Measurements from ENCODE around the gene LILRA6. TPM values are rescaled to one million over a fixed set of nuclear protein-coding genes. Genes with fewer than 3 reads are reported as not detected.
"Not testable (repeated sequence)": the region's sequence is repeated elsewhere in the genome, so short reads cannot be mapped to it uniquely, and the experiment has no call there.

LILRA6 gene
- total RNA-seq, 2 experiments from 2014 or later = 0.60 TPM; not detected in 1

DNA sequence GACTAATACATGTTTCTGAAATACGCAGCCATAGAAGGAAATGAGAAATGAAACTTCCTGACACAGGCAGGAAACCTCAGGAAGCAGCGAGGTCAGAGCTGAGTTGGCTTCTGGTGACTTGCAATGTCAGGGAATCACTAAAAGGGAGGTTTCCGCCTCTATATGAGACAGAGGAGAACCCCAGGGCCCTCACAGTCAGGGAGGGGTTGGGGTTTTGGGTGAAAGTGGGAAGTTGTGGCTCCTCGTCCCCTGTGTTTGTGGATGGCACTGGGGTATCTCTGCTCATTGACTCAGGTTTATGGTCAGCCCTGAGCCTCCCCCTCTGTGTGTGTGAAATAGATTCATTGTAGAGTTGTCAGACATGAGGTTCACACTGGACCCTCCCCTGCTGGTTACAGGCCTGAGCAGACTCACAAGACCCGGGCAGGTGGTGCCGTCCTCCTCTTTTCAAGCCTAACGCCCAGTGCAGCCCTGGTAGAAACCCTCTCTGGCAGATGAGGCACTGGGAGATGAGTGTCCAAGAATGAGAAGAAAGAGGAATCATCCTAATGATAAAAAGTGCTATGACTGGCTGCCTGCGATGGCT, 5.5 kb upstream of the LILRA6 start:
- no peaks in the 10 kb centered on the region for H3K9me3 ChIP-seq (ENCODE audit: control insufficient read depth in 1 of 2, insufficient read depth in 1 of 2, low read length in 2 of 2)
- H3K4me3 ChIP-seq (ENCODE audit: low read length) = no peak overlapping the region
- H3K36me3 ChIP-seq (ENCODE audit: insufficient read depth, low read length) = no peaks in the 10 kb centered on the region
- DNase-seq (peak in 4 of 14 experiments; percentile 29 to 75 (median 60)), ATAC-seq (ENCODE audit: poor library complexity) (peak; percentile 52)
- H3K27ac Mint-ChIP-seq = peak overlapping the region; percentile 1
- intact Hi-C loops (cut with DNase I, micrococcal nuclease) = no loop called here
- peak overlapping the region; percentile 2 for H3K4me3 Mint-ChIP-seq
- H3K4me1 ChIP-seq (ENCODE audit: insufficient read depth, low read length) = peaks cover 16% of the 10 kb centered on the region
- no peaks in the 10 kb centered on the region for H3K27me3 ChIP-seq (ENCODE audit: control insufficient read depth in 1 of 2, insufficient read depth in 2 of 2, low read length in 2 of 2)
- POLR2A ChIA-PET = no interaction called here
- CTCF ChIA-PET = no interaction called here
- no peaks in the 10 kb centered on the region for H3K36me3 Mint-ChIP-seq (ENCODE audit: low read depth)
- no peaks in the 10 kb centered on the region for H3K9me3 Mint-ChIP-seq
- H3K27ac ChIP-seq (ENCODE audit: low read depth in 1 of 2, low read length in 2 of 2) = peak overlapping the region in 1 of 2 donors; percentile 29
- no peaks in the 10 kb centered on the region for H3K27me3 Mint-ChIP-seq
- TF ChIP-seq, protein P1, sequence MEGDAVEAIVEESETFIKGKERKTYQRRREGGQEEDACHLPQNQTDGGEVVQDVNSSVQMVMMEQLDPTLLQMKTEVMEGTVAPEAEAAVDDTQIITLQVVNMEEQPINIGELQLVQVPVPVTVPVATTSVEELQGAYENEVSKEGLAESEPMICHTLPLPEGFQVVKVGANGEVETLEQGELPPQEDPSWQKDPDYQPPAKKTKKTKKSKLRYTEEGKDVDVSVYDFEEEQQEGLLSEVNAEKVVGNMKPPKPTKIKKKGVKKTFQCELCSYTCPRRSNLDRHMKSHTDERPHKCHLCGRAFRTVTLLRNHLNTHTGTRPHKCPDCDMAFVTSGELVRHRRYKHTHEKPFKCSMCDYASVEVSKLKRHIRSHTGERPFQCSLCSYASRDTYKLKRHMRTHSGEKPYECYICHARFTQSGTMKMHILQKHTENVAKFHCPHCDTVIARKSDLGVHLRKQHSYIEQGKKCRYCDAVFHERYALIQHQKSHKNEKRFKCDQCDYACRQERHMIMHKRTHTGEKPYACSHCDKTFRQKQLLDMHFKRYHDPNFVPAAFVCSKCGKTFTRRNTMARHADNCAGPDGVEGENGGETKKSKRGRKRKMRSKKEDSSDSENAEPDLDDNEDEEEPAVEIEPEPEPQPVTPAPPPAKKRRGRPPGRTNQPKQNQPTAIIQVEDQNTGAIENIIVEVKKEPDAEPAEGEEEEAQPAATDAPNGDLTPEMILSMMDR (IDR thresholded peaks at IDR 0.05) = no peak
- peaks cover 15% of the 10 kb centered on the region for H3K4me1 Mint-ChIP-seq (ENCODE audit: low read depth)

GRCh38 chr19:54247106-54247930, 4.7 kb upstream of the LILRA6 start:
- no peaks in the 10 kb centered on the region for H3K9me3 ChIP-seq (ENCODE audit: control insufficient read depth in 1 of 2, insufficient read depth in 1 of 2, low read length in 2 of 2)
- Mint-ChIP-seq H3K4me3 (peak overlapping the region; percentile 2), H3K9me3 (no peaks in the 10 kb centered on the region), H3K27me3 (no peaks in the 10 kb centered on the region), H3K4me1 (ENCODE audit: low read depth) (peaks cover 15% of the 10 kb centered on the region), H3K36me3 (ENCODE audit: low read depth) (no peaks in the 10 kb centered on the region), H3K27ac (peak overlapping the region; percentile 1)
- H3K4me1 ChIP-seq (ENCODE audit: insufficient read depth, low read length) = peaks cover 22% of the 10 kb centered on the region
- ChIA-PET CTCF (no interaction called here), POLR2A (no interaction called here)
- no peaks in the 10 kb centered on the region for H3K36me3 ChIP-seq (ENCODE audit: insufficient read depth, low read length)
- no peak for DNase-seq
- peak overlapping the region in 1 of 2 donors; percentile 29 for H3K27ac ChIP-seq (ENCODE audit: low read depth in 1 of 2, low read length in 2 of 2)
- H3K27me3 ChIP-seq (ENCODE audit: control insufficient read depth in 1 of 2, insufficient read depth in 2 of 2, low read length in 2 of 2) = no peaks in the 10 kb centered on the region
- H3K4me3 ChIP-seq (ENCODE audit: low read length) = no peak overlapping the region
- intact Hi-C loops (cut with DNase I, micrococcal nuclease) = loop anchor here in 1 of 2 experiments (2.0 kb wide), 1 partner anchor 25 kb away; the partner anchor contains the start of gene LILRB3
- TF ChIP-seq, protein P1 (IDR thresholded peaks at IDR 0.05) = no peak
- ATAC-seq (ENCODE audit: poor library complexity) = no peak

GRCh38 chr19:54245936-54246335, 3.3 kb upstream of the LILRA6 start:
- no peak overlapping the region for H3K4me3 ChIP-seq (ENCODE audit: low read length)
- POLR2A ChIA-PET = no interaction called here
- Mint-ChIP-seq H3K36me3 (ENCODE audit: low read depth) (no peaks in the 10 kb centered on the region), H3K9me3 (no peaks in the 10 kb centered on the region), H3K27me3 (no peaks in the 10 kb centered on the region), H3K4me3 (no peak overlapping the region), H3K4me1 (ENCODE audit: low read depth) (peaks cover 15% of the 10 kb centered on the region), H3K27ac (no peak overlapping the region)
- H3K9me3 ChIP-seq (ENCODE audit: control insufficient read depth in 1 of 2, insufficient read depth in 1 of 2, low read length in 2 of 2) = no peaks in the 10 kb centered on the region
- TF ChIP-seq, protein P1 (IDR thresholded peaks at IDR 0.05) = no peak
- CTCF ChIA-PET = no interaction called here
- H3K27me3 ChIP-seq (ENCODE audit: control insufficient read depth in 1 of 2, insufficient read depth in 2 of 2, low read length in 2 of 2) = no peaks in the 10 kb centered on the region
- H3K4me1 ChIP-seq (ENCODE audit: insufficient read depth, low read length) = peaks cover 22% of the 10 kb centered on the region
- DNase-seq = no peak
- intact Hi-C loops (cut with DNase I, micrococcal nuclease) = loop anchor here in 1 of 2 experiments (2.0 kb wide), 1 partner anchor 23 kb away; the partner anchor contains the start of gene LILRB3
- H3K27ac ChIP-seq (ENCODE audit: low read depth in 1 of 2, low read length in 2 of 2) = no peak overlapping the region
- no peaks in the 10 kb centered on the region for H3K36me3 ChIP-seq (ENCODE audit: insufficient read depth, low read length)
- ATAC-seq (ENCODE audit: poor library complexity) = no peak

GRCh38 chr19:54243809-54244208, 1.2 kb upstream of the LILRA6 start:
- DNase-seq; H3K9me3 Mint-ChIP-seq; POLR2A ChIA-PET; H3K27me3 ChIP-seq (ENCODE audit: control insufficient read depth in 1 of 2, insufficient read depth in 2 of 2, low read length in 2 of 2); ATAC-seq (ENCODE audit: poor library complexity); H3K36me3 Mint-ChIP-seq (ENCODE audit: low read depth); CTCF ChIA-PET; H3K27me3 Mint-ChIP-seq; H3K27ac ChIP-seq (ENCODE audit: low read depth in 1 of 2, low read length in 2 of 2); intact Hi-C loops (cut with DNase I, micrococcal nuclease); H3K4me3 ChIP-seq (ENCODE audit: low read length); H3K4me3 Mint-ChIP-seq; H3K27ac Mint-ChIP-seq; H3K36me3 ChIP-seq (ENCODE audit: insufficient read depth, low read length); H3K9me3 ChIP-seq (ENCODE audit: control insufficient read depth in 1 of 2, insufficient read depth in 1 of 2, low read length in 2 of 2): not testable (repeated sequence)
- peaks cover 10% of the 10 kb centered on the region for H3K4me1 Mint-ChIP-seq (ENCODE audit: low read depth)
- H3K4me1 ChIP-seq (ENCODE audit: insufficient read depth, low read length) = peaks cover 22% of the 10 kb centered on the region

- H3K4me3 Mint-ChIP-seq; H3K4me3 ChIP-seq (ENCODE audit: low read length); CTCF ChIA-PET; DNase-seq; intact Hi-C loops (cut with DNase I, micrococcal nuclease); ATAC-seq (ENCODE audit: poor library complexity); H3K27me3 Mint-ChIP-seq; H3K9me3 ChIP-seq (ENCODE audit: control insufficient read depth in 1 of 2, insufficient read depth in 1 of 2, low read length in 2 of 2); H3K27ac ChIP-seq (ENCODE audit: low read depth in 1 of 2, low read length in 2 of 2); H3K36me3 Mint-ChIP-seq (ENCODE audit: low read depth); H3K4me1 Mint-ChIP-seq (ENCODE audit: low read depth); H3K27ac Mint-ChIP-seq; H3K9me3 Mint-ChIP-seq; H3K27me3 ChIP-seq (ENCODE audit: control insufficient read depth in 1 of 2, insufficient read depth in 2 of 2, low read length in 2 of 2); H3K36me3 ChIP-seq (ENCODE audit: insufficient read depth, low read length); H3K4me1 ChIP-seq (ENCODE audit: insufficient read depth, low read length); POLR2A ChIA-PET: not testable (repeated sequence)
Observed at GRCh38 chr19:54242234-54242633, 356 bp downstream of the LILRA6 start.

Measured in CD4-positive, alpha-beta T cell (primary cell).